Bone marrow (tissue), 2 donors: ENCODE data around the gene MYH3.
A peak's percentile ranks its signal among the peaks of the same experiment; 100 is the strongest.

Source experiments
- DNase-seq, 2 donors: peaks; one replicate each; lab custom pipeline; 2025; lab: John Stamatoyannopoulos, UW

Gene MYH3

GRCh38 chr17:10648956-10649355 lies 8.2 kb downstream of the MYH3 start:
- DNase-seq = no peak

GRCh38 chr17:10648381-10648780 lies 8.7 kb downstream of the MYH3 start:
- no peak for DNase-seq

- DNase-seq = peak; percentile 32 to 41
These were observed 10.6 kb downstream of the MYH3 start for GRCh38 chr17:10646392-10646990.

GRCh38 chr17:10640475-10640874 lies 16.6 kb downstream of the MYH3 start:
- no peak for DNase-seq

- no peak for DNase-seq
These were observed 19.0 kb downstream of the MYH3 start for GRCh38 chr17:10638151-10638550.

GRCh38 chr17:10635290-10635689 lies 21.8 kb downstream of the MYH3 start:
- no peak for DNase-seq

GRCh38 chr17:10633738-10634379 lies 23.2 kb downstream of the MYH3 start:
- DNase-seq = no peak

GRCh38 chr17:10631701-10632100 lies 25.4 kb downstream of the MYH3 start:
- no peak for DNase-seq

- DNase-seq = peak in 1 of 2 donors; percentile 6
These were observed 25.9 kb downstream of the MYH3 start for GRCh38 chr17:10631048-10631700.

GRCh38 chr17:10629706-10630105 lies 27.4 kb downstream of the MYH3 start:
- no peak for DNase-seq

- DNase-seq = no peak
These were observed 28.4 kb downstream of the MYH3 start for GRCh38 chr17:10628756-10629155.

- no peak for DNase-seq
These were observed 30.7 kb downstream of the MYH3 start for GRCh38 chr17:10626390-10626789.

GRCh38 chr17:10624969-10625368 lies 32.1 kb downstream of the MYH3 start:
- no peak for DNase-seq

- no peak for DNase-seq
These were observed 33.3 kb downstream of the MYH3 start for GRCh38 chr17:10623737-10624338.

- DNase-seq = no peak
These were observed 34.3 kb downstream of the MYH3 start for GRCh38 chr17:10622617-10623485.

GRCh38 chr17:10621397-10621796 lies 35.7 kb downstream of the MYH3 start:
- no peak for DNase-seq

- DNase-seq = no peak
These were observed 36.3 kb downstream of the MYH3 start for GRCh38 chr17:10620823-10621222.

GRCh38 chr17:10618202-10618635 lies 38.9 kb downstream of the MYH3 start:
- peak; percentile 5 to 39 for DNase-seq

- no peak for DNase-seq
These were observed 40.0 kb downstream of the MYH3 start for GRCh38 chr17:10617120-10617505.

GRCh38 chr17:10616502-10617119 lies 40.5 kb downstream of the MYH3 start:
- DNase-seq = peak; percentile 21 to 68

GRCh38 chr17:10614536-10615155 lies 42.5 kb downstream of the MYH3 start:
- peak; percentile 1 to 21 for DNase-seq
